ENCODE data around the gene AVEN.

AVEN gene

DNA sequence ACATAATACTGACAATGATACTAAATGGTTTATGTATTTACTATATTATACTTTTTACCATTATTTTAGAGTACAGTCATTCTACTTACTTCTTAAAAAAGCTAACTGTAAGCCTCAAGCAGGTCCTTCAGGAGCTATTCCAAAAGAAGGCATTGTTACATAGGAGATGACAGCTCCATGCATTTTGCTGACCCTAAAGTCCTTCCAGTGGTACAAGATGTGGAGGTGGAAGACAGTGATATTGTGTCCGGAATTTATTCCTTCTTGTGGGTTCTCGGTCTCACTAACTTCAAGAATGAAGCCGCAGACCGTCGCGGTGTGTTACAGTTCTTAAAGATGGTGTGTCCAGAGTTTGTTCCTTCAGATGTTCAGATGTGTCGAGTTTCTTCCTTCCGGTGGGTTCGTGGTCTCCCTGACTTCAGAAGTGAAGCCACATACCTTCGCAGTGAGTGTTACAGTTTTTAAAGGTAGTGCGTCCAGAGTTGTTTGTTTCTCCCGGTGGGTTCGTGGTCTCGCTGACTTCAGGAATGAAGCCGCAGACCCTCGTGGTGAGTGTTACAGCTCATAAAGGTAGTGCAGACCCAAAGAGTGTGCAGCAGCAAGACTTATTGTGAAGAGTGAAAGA, 20.9 kb downstream of the AVEN start:
- H3K9me2 ChIP-seq (ENCODE audit: low read depth, low read length), result no peaks in the 10 kb centered on the region
- no peak overlapping the region for H3K4me2 ChIP-seq (ENCODE audit: low read length)
- H3K4me1 ChIP-seq (ENCODE audit: insufficient read depth, low read length, severe bottlenecking), result no peaks in the 10 kb centered on the region
- no peak overlapping the region for H3K9ac ChIP-seq (ENCODE audit: low read length)
- no peak overlapping the region for H3K27ac ChIP-seq (ENCODE audit: low read depth, low read length, poor library complexity, severe bottlenecking)
- no peak overlapping the region for H2AFZ ChIP-seq (ENCODE audit: low read length)
- H3K36me3 ChIP-seq (ENCODE audit: insufficient read depth, low read length), result no peaks in the 10 kb centered on the region
- no peaks in the 10 kb centered on the region for H4K20me1 ChIP-seq (ENCODE audit: insufficient read depth, low read length)
- H3K27me3 ChIP-seq (ENCODE audit: insufficient read depth, low read length), result no peaks in the 10 kb centered on the region
- H3K9me3 ChIP-seq (ENCODE audit: low read length), result no peaks in the 10 kb centered on the region
- TF ChIP-seq, protein P1, sequence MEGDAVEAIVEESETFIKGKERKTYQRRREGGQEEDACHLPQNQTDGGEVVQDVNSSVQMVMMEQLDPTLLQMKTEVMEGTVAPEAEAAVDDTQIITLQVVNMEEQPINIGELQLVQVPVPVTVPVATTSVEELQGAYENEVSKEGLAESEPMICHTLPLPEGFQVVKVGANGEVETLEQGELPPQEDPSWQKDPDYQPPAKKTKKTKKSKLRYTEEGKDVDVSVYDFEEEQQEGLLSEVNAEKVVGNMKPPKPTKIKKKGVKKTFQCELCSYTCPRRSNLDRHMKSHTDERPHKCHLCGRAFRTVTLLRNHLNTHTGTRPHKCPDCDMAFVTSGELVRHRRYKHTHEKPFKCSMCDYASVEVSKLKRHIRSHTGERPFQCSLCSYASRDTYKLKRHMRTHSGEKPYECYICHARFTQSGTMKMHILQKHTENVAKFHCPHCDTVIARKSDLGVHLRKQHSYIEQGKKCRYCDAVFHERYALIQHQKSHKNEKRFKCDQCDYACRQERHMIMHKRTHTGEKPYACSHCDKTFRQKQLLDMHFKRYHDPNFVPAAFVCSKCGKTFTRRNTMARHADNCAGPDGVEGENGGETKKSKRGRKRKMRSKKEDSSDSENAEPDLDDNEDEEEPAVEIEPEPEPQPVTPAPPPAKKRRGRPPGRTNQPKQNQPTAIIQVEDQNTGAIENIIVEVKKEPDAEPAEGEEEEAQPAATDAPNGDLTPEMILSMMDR (IDR thresholded peaks at IDR 0.05; ENCODE audit: low read length), result no peak
- TF ChIP-seq EZH2 (IDR thresholded peaks at IDR 0.05; ENCODE audit: borderline replicate concordance, low read length), result no peak
- H3F3A ChIP-seq (ENCODE audit: insufficient read depth, low read length), result no peaks in the 10 kb centered on the region
- H3K79me2 ChIP-seq (ENCODE audit: insufficient read depth, low read length), result no peaks in the 10 kb centered on the region
- H3K4me3 ChIP-seq (ENCODE audit: low read depth, low read length, poor library complexity, severe bottlenecking), result no peak overlapping the region

DNA sequence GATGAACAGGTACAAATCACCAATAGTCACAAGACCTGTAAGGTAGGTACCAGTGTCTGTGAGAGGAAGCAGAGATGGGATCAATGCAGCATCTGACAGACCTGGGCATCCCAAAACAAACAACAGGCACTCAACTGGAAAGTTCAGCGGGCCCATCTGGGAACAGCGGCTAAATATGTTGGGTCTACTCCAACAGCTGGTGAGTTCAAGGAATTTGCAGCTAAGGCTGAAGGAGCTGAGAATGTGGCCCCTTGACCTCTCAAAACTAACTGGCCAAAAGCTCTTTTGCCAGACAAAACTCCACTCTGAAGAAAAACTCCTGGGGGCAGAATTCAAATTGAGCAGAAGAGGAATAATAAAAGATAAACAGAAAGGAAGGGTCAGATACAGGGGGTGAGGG, 24.4 kb downstream of the AVEN start:
- H3K36me3 ChIP-seq (ENCODE audit: insufficient read depth, low read length), result no peaks in the 10 kb centered on the region
- no peak overlapping the region for H3K9ac ChIP-seq (ENCODE audit: low read length)
- H3K4me3 ChIP-seq (ENCODE audit: low read depth, low read length, poor library complexity, severe bottlenecking), result no peak overlapping the region
- H3K9me2 ChIP-seq (ENCODE audit: low read depth, low read length), result no peaks in the 10 kb centered on the region
- no peaks in the 10 kb centered on the region for H3K79me2 ChIP-seq (ENCODE audit: insufficient read depth, low read length)
- H3K27me3 ChIP-seq (ENCODE audit: insufficient read depth, low read length), result no peaks in the 10 kb centered on the region
- no peaks in the 10 kb centered on the region for H3K9me3 ChIP-seq (ENCODE audit: low read length)
- no peak overlapping the region for H2AFZ ChIP-seq (ENCODE audit: low read length)
- H3F3A ChIP-seq (ENCODE audit: insufficient read depth, low read length), result no peaks in the 10 kb centered on the region
- H3K4me2 ChIP-seq (ENCODE audit: low read length), result no peak overlapping the region
- TF ChIP-seq EZH2 (IDR thresholded peaks at IDR 0.05; ENCODE audit: borderline replicate concordance, low read length), result no peak
- TF ChIP-seq, protein P1 (IDR thresholded peaks at IDR 0.05; ENCODE audit: low read length), result no peak
- H3K27ac ChIP-seq (ENCODE audit: low read depth, low read length, poor library complexity, severe bottlenecking), result no peak overlapping the region
- H4K20me1 ChIP-seq (ENCODE audit: insufficient read depth, low read length), result no peaks in the 10 kb centered on the region
- no peaks in the 10 kb centered on the region for H3K4me1 ChIP-seq (ENCODE audit: insufficient read depth, low read length, severe bottlenecking)

DNA sequence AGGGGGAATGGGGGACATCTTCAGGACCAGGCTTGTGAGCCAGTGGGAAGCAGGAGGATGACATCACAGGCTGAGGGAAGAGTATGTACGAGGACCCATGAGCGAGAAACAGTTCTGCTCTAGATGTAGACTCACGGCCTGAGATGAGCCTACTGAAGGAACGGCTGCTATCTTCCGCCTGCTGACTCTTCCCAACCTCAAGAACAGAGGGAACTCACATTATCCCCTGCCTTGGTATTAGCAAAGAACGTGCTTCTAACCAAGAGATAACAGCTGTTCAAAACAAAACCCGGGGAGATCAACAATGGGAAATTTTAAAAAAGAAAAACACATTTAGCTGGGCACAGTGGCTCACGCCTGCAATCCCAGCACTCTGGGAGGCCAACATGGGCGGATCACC, 25.3 kb downstream of the AVEN start:
- H2AFZ ChIP-seq (ENCODE audit: low read length), result no peak overlapping the region
- no peak overlapping the region for H3K4me3 ChIP-seq (ENCODE audit: low read depth, low read length, poor library complexity, severe bottlenecking)
- H3K79me2 ChIP-seq (ENCODE audit: insufficient read depth, low read length), result no peaks in the 10 kb centered on the region
- TF ChIP-seq, protein P1 (IDR thresholded peaks at IDR 0.05; ENCODE audit: low read length), result no peak
- TF ChIP-seq EZH2 (IDR thresholded peaks at IDR 0.05; ENCODE audit: borderline replicate concordance, low read length), result no peak
- no peaks in the 10 kb centered on the region for H3K9me2 ChIP-seq (ENCODE audit: low read depth, low read length)
- no peaks in the 10 kb centered on the region for H4K20me1 ChIP-seq (ENCODE audit: insufficient read depth, low read length)
- H3K4me1 ChIP-seq (ENCODE audit: insufficient read depth, low read length, severe bottlenecking), result no peaks in the 10 kb centered on the region
- H3K4me2 ChIP-seq (ENCODE audit: low read length), result no peak overlapping the region
- no peaks in the 10 kb centered on the region for H3K36me3 ChIP-seq (ENCODE audit: insufficient read depth, low read length)
- no peaks in the 10 kb centered on the region for H3K27me3 ChIP-seq (ENCODE audit: insufficient read depth, low read length)
- H3K27ac ChIP-seq (ENCODE audit: low read depth, low read length, poor library complexity, severe bottlenecking), result no peak overlapping the region
- H3K9ac ChIP-seq (ENCODE audit: low read length), result no peak overlapping the region
- no peaks in the 10 kb centered on the region for H3K9me3 ChIP-seq (ENCODE audit: low read length)
- H3F3A ChIP-seq (ENCODE audit: insufficient read depth, low read length), result no peaks in the 10 kb centered on the region

Data from OCI-LY1 (cell line).